RWPE1 (cell line): Measurements from ENCODE around the gene HLA-C.

Experiments used
- CTCF ChIA-PET: fragments of 350-600 bp; sonication (Branson Sonifier 250); formaldehyde crosslinking; extraction: SDS; loops from one replicate; lab custom pipeline; 2021; lab: Yijun Ruan, JAX
- POLR2A ChIA-PET: fragments of 400-600 bp; formaldehyde crosslinking; extraction: SDS; loops from one replicate; lab custom pipeline; 2020; ENCODE audit warnings: antibody characterized with exemption; ENCODE audit not compliant: low non-redundant PET; lab: Yijun Ruan, JAX
- DNase-seq: peaks from one replicate; pipeline ENCODE4 v3.0.0; 2012; ENCODE audit warnings: low spot score
- H3K27ac ChIP-seq: fragments of 450-650 bp; 2 replicates; pipeline ENCODE4 v1.5.1; 2017
- TF ChIP-seq, protein P1 (sequence below): fragments of 450-650 bp; conservative IDR thresholded peaks from 2 replicates; pipeline ENCODE4 v1.5.1; 2017; ENCODE audit warnings: low read depth, mild to moderate bottlenecking

Gene HLA-C

DNA sequence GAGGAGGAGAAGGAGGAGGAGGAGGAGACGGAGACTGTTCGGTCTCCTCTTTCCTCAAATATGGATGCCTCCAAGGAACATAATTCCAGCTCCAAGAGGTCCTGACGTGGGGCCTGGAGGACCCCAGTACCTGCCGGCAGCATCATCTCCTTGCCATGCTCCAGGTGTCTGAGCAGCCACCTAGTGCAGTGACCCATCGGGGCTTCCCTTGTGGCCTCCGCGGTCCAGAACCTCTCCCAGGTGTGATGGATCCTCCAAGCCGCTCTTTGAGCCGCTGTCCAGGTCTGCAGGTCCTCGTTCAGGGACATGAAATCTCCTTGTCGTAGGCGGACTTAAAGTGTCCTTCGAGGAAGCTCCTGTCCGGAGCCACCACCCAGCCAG lies 35.8 kb upstream of the HLA-C start:
- no peak overlapping the region for H3K27ac ChIP-seq
- DNase-seq = no peak
- ChIA-PET POLR2A (no interaction called here), CTCF (interaction anchor here (0.6 kb wide), 1 partner anchor 18 kb away, joined by 3 read pairs; no protein-coding TSS in a partner anchor)
- TF ChIP-seq, protein P1, sequence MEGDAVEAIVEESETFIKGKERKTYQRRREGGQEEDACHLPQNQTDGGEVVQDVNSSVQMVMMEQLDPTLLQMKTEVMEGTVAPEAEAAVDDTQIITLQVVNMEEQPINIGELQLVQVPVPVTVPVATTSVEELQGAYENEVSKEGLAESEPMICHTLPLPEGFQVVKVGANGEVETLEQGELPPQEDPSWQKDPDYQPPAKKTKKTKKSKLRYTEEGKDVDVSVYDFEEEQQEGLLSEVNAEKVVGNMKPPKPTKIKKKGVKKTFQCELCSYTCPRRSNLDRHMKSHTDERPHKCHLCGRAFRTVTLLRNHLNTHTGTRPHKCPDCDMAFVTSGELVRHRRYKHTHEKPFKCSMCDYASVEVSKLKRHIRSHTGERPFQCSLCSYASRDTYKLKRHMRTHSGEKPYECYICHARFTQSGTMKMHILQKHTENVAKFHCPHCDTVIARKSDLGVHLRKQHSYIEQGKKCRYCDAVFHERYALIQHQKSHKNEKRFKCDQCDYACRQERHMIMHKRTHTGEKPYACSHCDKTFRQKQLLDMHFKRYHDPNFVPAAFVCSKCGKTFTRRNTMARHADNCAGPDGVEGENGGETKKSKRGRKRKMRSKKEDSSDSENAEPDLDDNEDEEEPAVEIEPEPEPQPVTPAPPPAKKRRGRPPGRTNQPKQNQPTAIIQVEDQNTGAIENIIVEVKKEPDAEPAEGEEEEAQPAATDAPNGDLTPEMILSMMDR = no peak

DNA sequence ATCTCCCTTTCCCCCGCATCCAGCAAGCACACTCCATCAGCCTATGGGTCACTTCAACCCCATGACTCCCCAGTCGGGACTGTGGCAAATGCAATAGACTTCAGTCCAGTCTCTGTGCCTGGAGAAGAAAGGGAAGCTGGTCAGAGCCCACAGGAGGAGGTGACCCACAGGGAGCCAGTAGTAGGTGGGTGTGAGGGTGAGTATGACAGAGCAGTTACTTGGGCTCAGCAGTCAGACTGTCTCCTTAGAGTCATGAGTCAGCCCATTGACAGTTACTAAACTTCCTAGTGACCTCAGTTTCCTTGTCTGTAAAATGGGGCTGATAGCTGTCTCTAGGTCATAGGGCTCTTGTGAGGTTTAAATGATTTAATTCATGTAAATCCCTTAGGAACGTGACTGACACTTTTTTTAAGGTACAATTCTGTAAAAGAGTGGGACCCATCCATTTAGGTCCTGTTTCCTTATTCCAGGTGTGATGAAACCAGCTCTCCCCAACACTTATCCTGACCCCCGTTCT lies 33.9 kb upstream of the HLA-C start:
- no peak overlapping the region for H3K27ac ChIP-seq
- POLR2A ChIA-PET = no interaction called here
- CTCF ChIA-PET = no interaction called here
- TF ChIP-seq, protein P1 = no peak
- DNase-seq = no peak

DNA sequence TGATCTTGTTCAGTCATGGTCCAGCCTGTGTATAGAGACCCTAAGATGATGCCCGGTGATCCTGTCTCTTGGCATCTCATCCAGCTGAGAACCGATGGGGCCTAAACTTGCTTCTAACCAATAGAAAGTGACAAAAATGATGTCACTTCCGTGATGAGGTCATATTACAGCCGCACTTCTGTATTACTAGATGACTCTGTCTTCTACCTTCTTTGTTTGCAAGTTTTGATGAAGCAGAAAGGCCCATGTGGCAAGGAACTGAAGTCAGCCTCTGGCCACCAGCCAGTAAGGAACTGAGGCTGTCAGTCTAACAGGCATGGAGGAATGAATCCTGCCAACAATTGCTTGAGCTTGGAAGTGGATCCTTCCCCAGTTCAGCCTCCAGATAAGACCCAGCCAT lies 32.8 kb upstream of the HLA-C start:
- POLR2A ChIA-PET = no interaction called here
- TF ChIP-seq, protein P1 = no peak
- no peak overlapping the region for H3K27ac ChIP-seq
- DNase-seq = no peak
- CTCF ChIA-PET = interaction anchor here (0.6 to 0.7 kb wide), 2 partner anchors 82 to 1057 kb away, joined by 3 to 4 read pairs; no protein-coding TSS in a partner anchor

DNA sequence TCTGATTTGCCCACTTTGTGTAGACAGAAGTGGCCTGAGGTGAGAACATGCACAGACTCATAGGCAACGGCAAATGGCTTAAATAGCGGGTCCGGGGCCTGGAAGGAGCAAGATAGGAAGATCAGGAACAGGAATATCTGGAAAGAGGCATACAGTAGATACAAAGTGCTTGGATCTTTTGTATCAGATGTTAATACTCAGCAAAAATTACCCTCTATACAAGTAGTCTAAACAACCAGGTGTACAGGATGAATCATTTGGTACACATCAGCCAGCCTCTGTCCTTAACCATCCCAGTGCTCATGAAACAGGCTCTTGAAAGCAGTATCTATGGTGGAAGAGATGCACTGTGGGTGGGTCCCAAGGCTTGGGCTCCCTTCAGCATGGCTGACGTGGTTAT lies 28.9 kb upstream of the HLA-C start:
- no peak for DNase-seq
- CTCF ChIA-PET = no interaction called here
- TF ChIP-seq, protein P1 = no peak
- H3K27ac ChIP-seq = no peak overlapping the region
- POLR2A ChIA-PET = no interaction called here

DNA sequence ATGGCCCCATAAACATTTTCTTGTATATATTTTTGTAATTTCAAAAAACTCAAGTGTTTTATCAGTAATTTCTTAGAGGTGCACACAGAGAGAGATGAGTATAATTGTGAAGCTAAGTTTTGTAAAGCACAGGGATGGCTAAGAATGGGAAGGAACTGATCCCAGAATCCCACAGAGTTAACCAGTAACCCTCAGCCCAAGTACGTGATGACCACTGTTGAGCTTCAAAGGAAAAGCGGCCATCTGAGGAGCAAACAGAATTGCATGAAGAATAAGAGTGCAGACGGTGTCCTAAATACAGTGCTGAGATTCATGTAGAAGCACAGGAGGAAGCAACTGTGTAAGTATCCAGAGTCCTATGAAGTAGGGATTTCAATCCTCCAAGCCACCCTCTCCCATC lies 28.1 kb upstream of the HLA-C start:
- CTCF ChIA-PET = interaction anchor here (0.7 kb wide), 1 partner anchor 14 kb away, joined by 3 read pairs; no protein-coding TSS in a partner anchor

DNA sequence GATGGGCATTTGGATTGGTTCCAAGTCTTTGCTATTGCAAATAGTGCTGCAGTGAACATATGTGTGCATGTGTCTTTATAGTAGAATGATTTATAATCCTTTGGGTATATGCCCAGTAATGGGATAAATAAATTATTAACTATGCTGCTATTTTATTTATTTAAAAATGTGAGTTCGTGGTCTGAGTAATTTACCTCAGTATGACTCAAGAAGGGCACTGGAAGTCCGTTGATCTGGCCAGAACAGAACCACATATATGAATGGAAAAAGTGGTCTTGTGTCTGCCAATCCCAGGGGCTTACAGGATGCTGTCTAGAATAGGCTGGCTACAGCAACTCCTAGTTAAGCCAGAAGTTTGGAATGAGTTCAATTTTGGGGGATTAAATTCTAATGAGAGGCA lies 27.6 kb upstream of the HLA-C start:
- no peak for DNase-seq
- POLR2A ChIA-PET = no interaction called here
- H3K27ac ChIP-seq = no peak overlapping the region
- CTCF ChIA-PET = interaction anchor here (0.7 kb wide), 1 partner anchor 14 kb away, joined by 3 read pairs; no protein-coding TSS in a partner anchor
- TF ChIP-seq, protein P1 = no peak

More for the DNA sequence above, 28.1 kb upstream of the HLA-C start:
- no peak for DNase-seq
- POLR2A ChIA-PET = no interaction called here
- H3K27ac ChIP-seq = no peak overlapping the region
- TF ChIP-seq, protein P1 = no peak
